ENCODE measurements around the gene LCE4A. TPM values are rescaled to one million over a fixed set of nuclear protein-coding genes. Genes with fewer than 3 reads are reported as not detected.

Gene LCE4A
- total RNA-seq, 2 donors from 2014 or later: not detected

DNA sequence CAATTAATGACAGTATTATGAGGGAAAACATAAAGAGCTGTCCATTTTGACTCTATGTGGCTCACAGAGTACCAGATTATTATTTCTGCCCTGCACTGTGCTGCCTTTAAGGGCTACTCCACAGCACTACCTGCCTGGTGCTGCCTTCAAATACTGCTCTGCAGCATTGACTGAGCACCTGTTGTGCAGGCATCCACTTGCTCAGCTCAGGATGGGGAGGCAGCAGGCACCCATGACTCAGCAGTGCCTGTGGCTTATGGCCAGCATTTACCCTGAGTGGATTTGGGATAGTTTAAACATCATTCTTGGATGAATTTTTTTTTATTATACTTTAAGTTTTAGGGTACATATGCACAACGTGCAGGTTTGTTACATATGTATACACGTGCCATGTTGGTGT is 48.9 kb downstream of the LCE4A start:
- no peaks in the 10 kb centered on the region for H3K27me3 Mint-ChIP-seq (ENCODE audit: insufficient read depth)
- Histone ChIP-seq H3K9me3 (ENCODE audit: control insufficient read depth, low read length) (peaks cover 66% of the 10 kb centered on the region), H3K27ac (ENCODE audit: low read depth, low read length) (no peak overlapping the region), H3K36me3 (ENCODE audit: control insufficient read depth, insufficient read depth, low read length) (no peaks in the 10 kb centered on the region), H3K4me3 (ENCODE audit: low read length) (no peak overlapping the region), H3K4me1 (ENCODE audit: control insufficient read depth, insufficient read depth, low read length) (no peaks in the 10 kb centered on the region), H3K27me3 (ENCODE audit: control insufficient read depth, insufficient read depth, low read length, poor library complexity, severe bottlenecking) (no peaks in the 10 kb centered on the region), H3K9ac (ENCODE audit: extremely low read depth, low read length, poor library complexity, severe bottlenecking) (no peak overlapping the region)
- no peaks in the 10 kb centered on the region for H3K4me1 Mint-ChIP-seq
- H3K4me3 Mint-ChIP-seq: no peak overlapping the region
- no peak for DNase-seq
- H3K27ac Mint-ChIP-seq: no peak overlapping the region
- peaks cover 94% of the 10 kb centered on the region for H3K9me3 Mint-ChIP-seq
- WGBS, 2 experiments (ENCODE audit: insufficient coverage in 1 of 2, insufficient read length in 1 of 2): no CpG with 5 or more reads among the region's 2 CpGs
- TF ChIP-seq, protein P1, sequence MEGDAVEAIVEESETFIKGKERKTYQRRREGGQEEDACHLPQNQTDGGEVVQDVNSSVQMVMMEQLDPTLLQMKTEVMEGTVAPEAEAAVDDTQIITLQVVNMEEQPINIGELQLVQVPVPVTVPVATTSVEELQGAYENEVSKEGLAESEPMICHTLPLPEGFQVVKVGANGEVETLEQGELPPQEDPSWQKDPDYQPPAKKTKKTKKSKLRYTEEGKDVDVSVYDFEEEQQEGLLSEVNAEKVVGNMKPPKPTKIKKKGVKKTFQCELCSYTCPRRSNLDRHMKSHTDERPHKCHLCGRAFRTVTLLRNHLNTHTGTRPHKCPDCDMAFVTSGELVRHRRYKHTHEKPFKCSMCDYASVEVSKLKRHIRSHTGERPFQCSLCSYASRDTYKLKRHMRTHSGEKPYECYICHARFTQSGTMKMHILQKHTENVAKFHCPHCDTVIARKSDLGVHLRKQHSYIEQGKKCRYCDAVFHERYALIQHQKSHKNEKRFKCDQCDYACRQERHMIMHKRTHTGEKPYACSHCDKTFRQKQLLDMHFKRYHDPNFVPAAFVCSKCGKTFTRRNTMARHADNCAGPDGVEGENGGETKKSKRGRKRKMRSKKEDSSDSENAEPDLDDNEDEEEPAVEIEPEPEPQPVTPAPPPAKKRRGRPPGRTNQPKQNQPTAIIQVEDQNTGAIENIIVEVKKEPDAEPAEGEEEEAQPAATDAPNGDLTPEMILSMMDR (conservative IDR thresholded peaks at IDR 0.05): no peak
- peaks cover 3% of the 10 kb centered on the region for H3K36me3 Mint-ChIP-seq (ENCODE audit: low read depth)

DNA sequence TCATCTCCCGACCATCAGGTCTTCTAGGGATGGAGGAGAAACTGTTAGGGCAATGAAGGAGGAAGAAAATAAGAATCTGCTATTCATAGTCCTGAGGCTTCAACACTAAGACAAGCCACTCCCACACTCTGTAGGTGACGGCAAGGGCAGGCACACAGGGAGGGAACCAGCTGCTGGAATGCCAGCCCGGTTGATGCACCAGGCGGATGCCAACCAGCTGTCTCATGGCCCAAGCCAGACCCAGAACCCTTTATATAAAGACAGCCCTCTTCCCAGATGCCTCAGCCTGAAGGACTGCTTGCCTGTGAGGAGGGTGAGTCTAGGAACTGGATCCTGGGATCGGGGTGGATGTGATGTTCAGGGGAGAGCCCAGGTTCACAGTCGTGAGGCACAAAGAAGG is 49.8 kb downstream of the LCE4A start, which contains the start of gene KPRP:
KPRP (plus strand) TSS at position 279 of the 400 bp plus-strand sequence. CDS start 1,564 bp downstream, outside the sequence.
- Histone ChIP-seq H3K4me1 (ENCODE audit: control insufficient read depth, insufficient read depth, low read length) (no peaks in the 10 kb centered on the region), H3K36me3 (ENCODE audit: control insufficient read depth, insufficient read depth, low read length) (no peaks in the 10 kb centered on the region), H3K27me3 (ENCODE audit: control insufficient read depth, insufficient read depth, low read length, poor library complexity, severe bottlenecking) (no peaks in the 10 kb centered on the region), H3K9me3 (ENCODE audit: control insufficient read depth, low read length) (peaks cover 62% of the 10 kb centered on the region), H3K9ac (ENCODE audit: extremely low read depth, low read length, poor library complexity, severe bottlenecking) (no peak within 1 kb of the TSS), H3K27ac (ENCODE audit: low read depth, low read length) (no peak within 1 kb of the TSS), H3K4me3 (ENCODE audit: low read length) (no peak within 1 kb of the TSS)
- no peak within 1 kb of the TSS for H3K27ac Mint-ChIP-seq
- H3K4me3 Mint-ChIP-seq: no peak within 1 kb of the TSS
- H3K4me1 Mint-ChIP-seq: no peaks in the 10 kb centered on the region
- peaks cover 94% of the 10 kb centered on the region for H3K9me3 Mint-ChIP-seq
- no peaks in the 10 kb centered on the region for H3K27me3 Mint-ChIP-seq (ENCODE audit: insufficient read depth)
- TF ChIP-seq, protein P1 (conservative IDR thresholded peaks at IDR 0.05): no peak
- WGBS, 2 experiments (ENCODE audit: insufficient coverage in 1 of 2, insufficient read length in 1 of 2): 56 to 78% methylated on average over 3 to 6 of the region's 6 CpGs
- peaks cover 3% of the 10 kb centered on the region for H3K36me3 Mint-ChIP-seq (ENCODE audit: low read depth)
- no peak for DNase-seq

DNA sequence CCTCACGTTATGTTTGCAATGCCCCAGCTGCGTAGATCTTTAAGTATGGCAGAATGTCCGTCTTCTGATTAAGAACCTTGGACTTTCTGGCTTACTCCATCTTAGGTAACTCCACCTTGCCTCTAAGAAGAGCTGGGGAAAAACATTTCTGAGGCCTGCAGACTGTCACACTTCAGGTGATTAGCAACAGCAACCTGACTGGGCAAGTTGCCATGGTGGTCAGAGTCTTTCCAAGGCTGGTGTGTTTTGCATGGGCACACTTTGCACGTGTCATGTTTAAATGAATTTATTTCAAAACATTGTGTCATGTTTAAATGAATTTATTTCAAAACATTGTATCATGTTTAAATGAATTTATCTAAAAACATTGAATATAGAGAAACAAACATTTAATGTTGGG is 50.7 kb downstream of the LCE4A start:
- Histone ChIP-seq H3K4me3 (ENCODE audit: low read length) (no peak overlapping the region), H3K9me3 (ENCODE audit: control insufficient read depth, low read length) (peaks cover 54% of the 10 kb centered on the region), H3K27ac (ENCODE audit: low read depth, low read length) (no peak overlapping the region), H3K27me3 (ENCODE audit: control insufficient read depth, insufficient read depth, low read length, poor library complexity, severe bottlenecking) (no peaks in the 10 kb centered on the region), H3K36me3 (ENCODE audit: control insufficient read depth, insufficient read depth, low read length) (no peaks in the 10 kb centered on the region), H3K9ac (ENCODE audit: extremely low read depth, low read length, poor library complexity, severe bottlenecking) (no peak overlapping the region), H3K4me1 (ENCODE audit: control insufficient read depth, insufficient read depth, low read length) (no peaks in the 10 kb centered on the region)
- TF ChIP-seq, protein P1 (conservative IDR thresholded peaks at IDR 0.05): no peak
- Mint-ChIP-seq H3K36me3 (ENCODE audit: low read depth) (peaks cover 3% of the 10 kb centered on the region), H3K9me3 (peaks cover 93% of the 10 kb centered on the region), H3K27me3 (ENCODE audit: insufficient read depth) (no peaks in the 10 kb centered on the region), H3K27ac (no peak overlapping the region), H3K4me3 (no peak overlapping the region), H3K4me1 (no peaks in the 10 kb centered on the region)
- 50 to 75% methylated on average over 3 to 4 of the region's 4 CpGs for WGBS, 2 experiments (ENCODE audit: insufficient coverage in 1 of 2, insufficient read length in 1 of 2)
- DNase-seq: no peak

Other genes starting within 250 kb of the LCE4A start
- gene LCE5A, start 197.4 kb upstream of the LCE4A start, total RNA-seq: not detected
- not detected for gene CRCT1, start 193.7 kb upstream of the LCE4A start, total RNA-seq
- gene LCE3E, start 141.4 kb upstream of the LCE4A start, total RNA-seq: not detected
- gene LCE3D, start 127.6 kb upstream of the LCE4A start, total RNA-seq: not detected
- not detected for gene LCE3C, start 107.9 kb upstream of the LCE4A start, total RNA-seq
- gene LCE3B, start 94.3 kb upstream of the LCE4A start, total RNA-seq: not detected
- not detected for gene LCE3A, start 85.1 kb upstream of the LCE4A start, total RNA-seq
- not detected for gene LCE2D, start 44.8 kb upstream of the LCE4A start, total RNA-seq
- not detected for gene LCE2C, start 32.9 kb upstream of the LCE4A start, total RNA-seq
- gene LCE2B, start 22.0 kb upstream of the LCE4A start, total RNA-seq: not detected
- gene LCE2A, start 9.8 kb upstream of the LCE4A start, total RNA-seq: not detected
- gene KPRP, start 49.9 kb downstream of the LCE4A start, total RNA-seq: not detected
- not detected for gene LCE1F, start 67.0 kb downstream of the LCE4A start, total RNA-seq
- gene LCE1E, start 78.1 kb downstream of the LCE4A start, total RNA-seq: not detected
- gene LCE1D, start 88.6 kb downstream of the LCE4A start, total RNA-seq: not detected
- gene LCE1C, start 98.5 kb downstream of the LCE4A start, total RNA-seq: not detected
- gene LCE1B, start 103.8 kb downstream of the LCE4A start, total RNA-seq: not detected
- gene LCE1A, start 119.3 kb downstream of the LCE4A start, total RNA-seq: not detected
- not detected for gene LCE6A, start 134.7 kb downstream of the LCE4A start, total RNA-seq
- gene LCE7A, start 151.8 kb downstream of the LCE4A start, total RNA-seq: not detected
- gene SMCP, start 170.2 kb downstream of the LCE4A start, total RNA-seq: not detected
- not detected for gene IVL, start 200.4 kb downstream of the LCE4A start, total RNA-seq
- not detected for gene SPRR5, start 239.0 kb downstream of the LCE4A start, total RNA-seq